ENCODE data around the gene NLE1. TPM values are rescaled to one million over a fixed set of nuclear protein-coding genes. Genes with fewer than 3 reads are reported as not detected.

NLE1 gene
- total RNA-seq, 2 donors from 2014 or later, result 12.9 to 17.9 TPM

- intact Hi-C loops (cut with DNase I), result no loop called here
- Histone ChIP-seq H3K27ac (peak overlapping the region; percentile 63 to 94 (median 87)), H3K9me3 (no peaks in the 10 kb centered on the region), H3K4me3 (peak overlapping the region; percentile 71 to 84), H3K4me1 (peaks cover 30% of the 10 kb centered on the region), H3K36me3 (replicated peaks in 1 of 2; ENCODE audit: insufficient read depth in 1 of 2, low read depth in 2 of 2) (no peaks in the 10 kb centered on the region), H3K27me3 (no peaks in the 10 kb centered on the region)
- TF ChIP-seq, protein P1, sequence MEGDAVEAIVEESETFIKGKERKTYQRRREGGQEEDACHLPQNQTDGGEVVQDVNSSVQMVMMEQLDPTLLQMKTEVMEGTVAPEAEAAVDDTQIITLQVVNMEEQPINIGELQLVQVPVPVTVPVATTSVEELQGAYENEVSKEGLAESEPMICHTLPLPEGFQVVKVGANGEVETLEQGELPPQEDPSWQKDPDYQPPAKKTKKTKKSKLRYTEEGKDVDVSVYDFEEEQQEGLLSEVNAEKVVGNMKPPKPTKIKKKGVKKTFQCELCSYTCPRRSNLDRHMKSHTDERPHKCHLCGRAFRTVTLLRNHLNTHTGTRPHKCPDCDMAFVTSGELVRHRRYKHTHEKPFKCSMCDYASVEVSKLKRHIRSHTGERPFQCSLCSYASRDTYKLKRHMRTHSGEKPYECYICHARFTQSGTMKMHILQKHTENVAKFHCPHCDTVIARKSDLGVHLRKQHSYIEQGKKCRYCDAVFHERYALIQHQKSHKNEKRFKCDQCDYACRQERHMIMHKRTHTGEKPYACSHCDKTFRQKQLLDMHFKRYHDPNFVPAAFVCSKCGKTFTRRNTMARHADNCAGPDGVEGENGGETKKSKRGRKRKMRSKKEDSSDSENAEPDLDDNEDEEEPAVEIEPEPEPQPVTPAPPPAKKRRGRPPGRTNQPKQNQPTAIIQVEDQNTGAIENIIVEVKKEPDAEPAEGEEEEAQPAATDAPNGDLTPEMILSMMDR (IDR thresholded peaks at IDR 0.05), result peak in 1 of 7 experiments; percentile 4
- TF ChIP-seq POLR2A (IDR thresholded peaks at IDR 0.05), result peak in 2 of 3 donors; percentile 24 to 32
- 2 to 3% methylated on average over 9 of the region's 9 CpGs for WGBS, 2 donors
- DNase-seq, result peak; percentile 23 to 48 (median 35)
- peak; percentile 19 for ATAC-seq
These were observed 54.3 kb downstream of the NLE1 start for GRCh38 chr17:35087731-35088355.

DNA sequence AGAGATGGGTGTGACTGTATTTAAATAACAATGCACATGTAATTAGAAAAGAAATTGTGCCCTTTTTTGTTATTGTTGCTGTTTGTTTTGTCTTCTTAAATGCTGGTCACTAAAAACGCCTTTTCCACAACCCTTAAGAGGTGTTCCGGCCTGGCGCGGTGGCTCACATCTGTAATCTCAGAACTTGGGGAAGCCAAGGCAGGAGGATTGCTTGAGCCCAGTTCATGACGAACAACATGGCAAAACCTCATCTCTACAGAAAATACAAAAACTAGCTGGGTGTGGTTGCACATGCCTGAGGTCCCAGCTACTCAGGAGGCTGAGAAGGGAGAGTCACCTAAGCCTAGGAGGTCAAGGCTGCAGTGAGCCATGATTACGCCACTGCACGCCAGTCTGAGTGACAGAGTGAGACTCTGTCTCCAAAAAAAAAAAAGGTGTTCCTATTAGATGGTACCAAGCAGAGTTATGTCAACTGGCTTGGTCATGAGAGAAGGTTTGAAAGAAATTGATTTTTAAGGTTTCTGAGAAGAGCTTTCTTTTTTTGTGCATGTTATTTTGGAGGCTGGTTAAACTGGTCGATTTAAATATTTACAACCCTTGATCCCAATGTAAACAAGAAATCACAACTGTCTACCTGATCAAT is 55.1 kb downstream of the NLE1 start:
- Histone ChIP-seq H3K9me3 (no peaks in the 10 kb centered on the region), H3K36me3 (replicated peaks in 1 of 2; ENCODE audit: insufficient read depth in 1 of 2, low read depth in 2 of 2) (no peaks in the 10 kb centered on the region), H3K27ac (peak overlapping the region in 3 of 4 donors; percentile 85 to 94 (median 89)), H3K4me3 (no peak overlapping the region), H3K27me3 (no peaks in the 10 kb centered on the region), H3K4me1 (peaks cover 36% of the 10 kb centered on the region)
- WGBS, 2 donors, result 57 to 62% methylated on average over 8 of the region's 8 CpGs
- intact Hi-C loops (cut with DNase I), result no loop called here
- TF ChIP-seq, protein P1 (IDR thresholded peaks at IDR 0.05), result no peak
- no peak for TF ChIP-seq POLR2A (IDR thresholded peaks at IDR 0.05)
- no peak for ATAC-seq
- peak in 2 of 4 donors; percentile 20 to 33 for DNase-seq

- peak overlapping the region in 1 of 4 donors; percentile 1 for H3K27ac ChIP-seq
- no peak for DNase-seq
- no peaks in the 10 kb centered on the region for H3K36me3 ChIP-seq (replicated peaks in 1 of 2; ENCODE audit: insufficient read depth in 1 of 2, low read depth in 2 of 2)
- H3K9me3 ChIP-seq, result no peaks in the 10 kb centered on the region
- no peak for ATAC-seq
- TF ChIP-seq, protein P1 (IDR thresholded peaks at IDR 0.05), result no peak
- TF ChIP-seq POLR2A (IDR thresholded peaks at IDR 0.05), result no peak
- H3K27me3 ChIP-seq, result no peaks in the 10 kb centered on the region
- intact Hi-C loops (cut with DNase I), result no loop called here
- WGBS, 2 donors, result 95 to 96% methylated on average over 8 of the region's 8 CpGs
- no peak overlapping the region for H3K4me3 ChIP-seq
- H3K4me1 ChIP-seq, result peaks cover 38% of the 10 kb centered on the region
These were observed 55.9 kb downstream of the NLE1 start for GRCh38 chr17:35086164-35086563.

DNA sequence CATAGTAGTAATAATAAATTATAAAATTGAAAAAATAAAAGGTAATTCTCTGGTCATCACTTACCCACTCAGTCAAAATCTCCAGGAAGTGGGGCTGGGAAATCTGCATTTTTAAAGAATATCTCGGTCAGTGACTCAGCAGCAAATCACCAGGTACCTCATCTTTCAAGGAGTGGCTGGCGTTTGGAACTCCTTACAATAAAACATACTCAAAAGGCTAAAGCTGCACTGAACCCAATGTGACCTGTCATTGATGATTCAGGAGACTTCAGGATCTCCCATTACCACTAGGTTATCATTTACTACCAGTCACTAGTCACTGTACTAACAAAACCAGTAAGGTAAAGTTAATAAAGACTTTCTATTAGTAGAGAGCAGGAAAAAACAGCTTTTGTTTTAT is 57.1 kb downstream of the NLE1 start:
- Histone ChIP-seq H3K9me3 (no peaks in the 10 kb centered on the region), H3K27me3 (no peaks in the 10 kb centered on the region), H3K4me3 (no peak overlapping the region), H3K27ac (no peak overlapping the region), H3K36me3 (replicated peaks in 1 of 2; ENCODE audit: insufficient read depth in 1 of 2, low read depth in 2 of 2) (no peaks in the 10 kb centered on the region), H3K4me1 (peaks cover 38% of the 10 kb centered on the region)
- intact Hi-C loops (cut with DNase I), result no loop called here
- TF ChIP-seq, protein P1 (IDR thresholded peaks at IDR 0.05), result no peak
- TF ChIP-seq POLR2A (IDR thresholded peaks at IDR 0.05), result no peak
- ATAC-seq, result no peak
- DNase-seq, result no peak
- 62 to 66% methylated on average over 2 of the region's 2 CpGs for WGBS, 2 donors
